ENCODE data around the gene ETV1.

DNA sequence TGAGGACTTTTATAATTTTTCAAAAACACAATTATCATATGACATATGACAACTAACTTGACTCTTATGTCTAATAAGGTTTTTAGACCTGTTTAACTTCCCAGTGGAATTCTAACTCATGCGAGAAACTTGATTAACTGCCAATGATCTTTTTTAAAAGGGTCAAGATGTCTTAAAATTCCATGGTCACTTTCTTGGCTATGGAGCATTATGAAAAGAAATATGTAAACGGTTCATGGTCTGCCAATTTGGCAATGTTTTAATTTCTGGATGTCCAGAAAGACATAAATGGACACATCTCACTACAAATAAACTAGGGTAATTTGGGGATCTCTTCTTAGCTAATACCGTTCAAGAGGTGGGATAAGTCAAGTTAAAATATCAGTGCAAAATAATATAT lies 5.4 kb downstream of the ETV1 start:
- TF ChIP-seq POLR2A (IDR thresholded peaks at IDR 0.05): no peak
- TF ChIP-seq, protein P1, sequence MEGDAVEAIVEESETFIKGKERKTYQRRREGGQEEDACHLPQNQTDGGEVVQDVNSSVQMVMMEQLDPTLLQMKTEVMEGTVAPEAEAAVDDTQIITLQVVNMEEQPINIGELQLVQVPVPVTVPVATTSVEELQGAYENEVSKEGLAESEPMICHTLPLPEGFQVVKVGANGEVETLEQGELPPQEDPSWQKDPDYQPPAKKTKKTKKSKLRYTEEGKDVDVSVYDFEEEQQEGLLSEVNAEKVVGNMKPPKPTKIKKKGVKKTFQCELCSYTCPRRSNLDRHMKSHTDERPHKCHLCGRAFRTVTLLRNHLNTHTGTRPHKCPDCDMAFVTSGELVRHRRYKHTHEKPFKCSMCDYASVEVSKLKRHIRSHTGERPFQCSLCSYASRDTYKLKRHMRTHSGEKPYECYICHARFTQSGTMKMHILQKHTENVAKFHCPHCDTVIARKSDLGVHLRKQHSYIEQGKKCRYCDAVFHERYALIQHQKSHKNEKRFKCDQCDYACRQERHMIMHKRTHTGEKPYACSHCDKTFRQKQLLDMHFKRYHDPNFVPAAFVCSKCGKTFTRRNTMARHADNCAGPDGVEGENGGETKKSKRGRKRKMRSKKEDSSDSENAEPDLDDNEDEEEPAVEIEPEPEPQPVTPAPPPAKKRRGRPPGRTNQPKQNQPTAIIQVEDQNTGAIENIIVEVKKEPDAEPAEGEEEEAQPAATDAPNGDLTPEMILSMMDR (IDR thresholded peaks at IDR 0.05): no peak

Data from lower leg skin (tissue), 3 donors.